ENCODE data around the gene TPRG1.

TPRG1 gene

DNA sequence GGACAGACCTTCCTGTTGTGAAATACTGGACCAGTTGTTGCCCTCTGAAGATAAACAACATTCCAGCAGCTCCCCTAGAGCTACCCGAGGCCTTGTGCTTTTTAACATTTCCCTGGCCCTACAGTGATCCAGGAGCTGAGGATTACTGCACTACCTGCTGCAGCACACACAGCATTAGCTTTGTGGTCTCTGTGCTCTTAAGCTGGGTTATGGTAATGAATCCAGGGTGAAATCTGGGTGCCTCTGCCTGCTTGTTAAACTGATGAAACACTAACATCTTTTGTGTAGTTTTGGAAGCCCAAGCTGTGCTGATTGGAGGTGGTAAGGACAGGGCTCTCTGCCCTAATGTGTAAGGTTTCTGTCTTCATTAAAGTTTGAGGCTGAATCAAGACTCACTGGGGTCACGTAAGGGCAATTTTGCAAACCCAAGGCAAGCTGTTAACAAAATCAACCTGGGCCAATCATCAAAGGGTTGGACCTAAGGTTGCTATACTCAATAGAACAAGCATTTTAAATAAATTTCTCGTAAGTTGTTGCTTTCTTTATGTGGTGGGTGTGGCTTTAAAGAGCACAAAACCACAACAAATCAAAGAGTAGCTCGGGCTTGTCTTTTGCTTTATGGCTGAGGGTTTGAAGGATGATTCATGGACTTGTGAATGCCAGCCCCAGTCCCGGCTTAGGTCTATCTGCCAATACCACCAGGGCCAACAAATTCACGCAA is 183.9 kb downstream of the TPRG1 start:
- DNase-seq (ENCODE audit: low spot score) = no peak

DNA sequence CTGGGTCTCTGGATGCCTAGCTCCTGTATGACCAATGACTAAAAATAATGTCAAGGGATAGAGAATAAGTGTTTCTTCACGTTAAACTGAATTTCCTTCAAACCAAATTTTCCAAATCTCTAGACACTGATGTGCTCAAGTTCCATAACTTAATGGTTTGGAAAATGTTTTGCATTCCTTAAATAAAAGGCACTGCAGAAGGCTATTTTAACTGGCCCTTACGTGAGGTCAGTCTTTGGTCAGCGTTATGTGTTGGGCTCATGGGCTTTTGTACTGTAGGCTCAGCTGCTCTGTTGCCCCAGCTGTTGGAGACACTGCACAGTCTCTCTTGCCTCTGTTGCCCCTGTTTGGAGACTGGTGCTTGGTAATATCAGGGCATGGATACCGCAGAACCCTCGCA is 188.5 kb downstream of the TPRG1 start:
- DNase-seq (ENCODE audit: low spot score) = no peak

DNA sequence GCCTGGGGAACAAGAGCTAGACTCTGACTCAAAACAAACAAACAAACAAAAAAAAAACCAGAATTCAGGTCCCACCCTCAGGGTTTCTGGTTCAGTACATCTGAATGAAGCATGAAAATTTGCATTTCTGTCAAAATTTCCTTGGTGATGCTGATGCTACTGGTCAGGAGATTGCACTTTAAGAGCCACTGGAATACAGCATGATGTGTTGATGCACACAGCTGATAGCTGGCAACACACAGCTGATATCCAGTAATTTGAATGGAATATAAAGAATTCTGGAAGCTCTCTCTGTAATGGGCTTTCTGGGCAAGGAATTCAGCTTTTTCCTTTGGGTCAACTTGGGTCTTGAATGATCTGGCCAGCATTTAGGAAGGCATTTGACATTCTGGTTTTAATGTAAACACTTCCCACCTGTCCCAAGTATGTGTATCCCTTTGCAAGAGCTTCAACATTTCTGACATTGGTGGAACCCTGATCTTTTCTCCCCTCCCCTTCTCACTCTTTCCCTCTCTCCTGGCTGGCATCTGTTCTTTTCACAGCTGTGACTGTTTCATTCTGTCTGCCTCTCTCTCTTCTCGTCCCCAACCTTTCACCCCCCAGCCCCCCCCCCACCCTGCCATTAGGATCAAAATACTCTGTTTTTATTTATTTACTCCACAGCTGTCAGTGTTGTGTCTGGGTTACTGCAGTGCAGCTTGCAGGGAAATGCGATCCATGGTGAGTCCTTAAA is 189.5 kb downstream of the TPRG1 start:
- DNase-seq (ENCODE audit: low spot score) = no peak

DNA sequence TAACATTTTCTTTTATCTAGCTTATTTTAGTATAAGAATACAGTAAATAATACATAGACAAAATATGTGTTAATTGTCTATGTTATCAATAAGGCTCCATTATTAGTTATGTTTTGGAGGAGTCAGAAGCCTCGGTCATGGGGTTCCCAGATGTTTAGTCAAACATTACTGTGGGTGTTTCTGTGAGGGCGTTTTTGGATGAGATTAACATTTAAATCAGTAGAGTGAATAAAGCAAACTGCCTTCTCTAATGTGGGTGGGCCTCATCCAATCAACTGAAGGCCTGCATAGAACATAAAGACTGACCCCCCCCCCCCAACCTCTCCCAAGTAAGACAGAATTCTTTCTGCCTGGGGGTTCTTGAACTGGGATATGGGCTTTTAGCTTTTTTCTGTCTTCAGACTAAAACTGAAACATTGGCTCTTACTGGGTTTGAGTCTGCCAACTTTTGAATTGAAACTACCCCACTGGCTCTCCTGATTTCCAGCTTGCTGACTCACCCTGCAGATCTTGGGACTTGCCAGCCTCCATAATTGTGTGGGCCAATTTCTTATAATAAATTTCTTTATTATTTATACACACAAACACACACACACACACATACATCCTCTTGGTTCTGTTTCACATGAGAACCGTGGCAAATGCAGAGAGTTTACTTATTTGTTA is 192.0 kb downstream of the TPRG1 start:
- DNase-seq (ENCODE audit: low spot score) = no peak

DNA sequence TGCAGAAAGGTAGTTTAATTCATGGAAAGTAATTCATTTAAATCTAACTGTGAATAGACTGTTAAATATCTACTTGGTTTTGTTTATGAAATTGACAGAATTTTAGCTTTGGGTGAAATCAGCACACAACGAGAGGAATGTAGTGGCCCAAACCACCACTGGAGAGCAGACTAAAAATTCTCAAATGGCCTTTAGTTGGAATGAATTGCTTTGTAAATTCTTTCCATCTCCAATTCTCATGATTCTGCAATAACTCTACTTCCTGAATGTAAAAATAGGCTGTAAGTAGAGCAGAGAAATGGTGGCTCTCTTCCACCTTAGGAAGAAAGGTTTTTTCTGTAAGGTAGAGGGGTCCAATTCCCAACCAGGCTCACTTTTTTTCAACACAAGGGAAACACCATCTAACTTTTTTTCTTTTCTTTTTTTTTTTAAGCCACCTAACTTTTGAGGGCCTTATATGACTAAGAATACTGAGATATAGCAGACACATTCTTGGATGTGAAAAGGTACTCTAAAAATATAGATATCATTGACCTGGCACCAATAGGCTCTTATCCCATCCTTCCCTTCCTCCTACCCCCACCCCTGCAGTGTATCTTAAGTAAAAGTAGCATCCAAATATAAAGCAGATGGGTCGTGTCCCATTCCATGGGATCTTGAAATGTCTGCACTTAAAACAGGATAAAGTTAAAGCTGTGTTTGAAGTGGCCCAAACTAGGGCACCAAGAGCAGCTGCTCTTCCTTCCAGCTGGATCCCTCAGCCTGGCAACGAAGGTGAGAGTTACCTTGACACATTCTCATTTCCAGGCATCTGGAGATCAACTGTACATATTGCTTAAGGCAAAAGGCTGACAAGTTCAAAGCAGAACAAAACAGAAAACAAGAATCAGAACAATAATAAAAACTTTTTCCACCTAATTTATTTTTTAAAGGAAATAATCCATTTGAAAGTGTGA is 194.1 kb downstream of the TPRG1 start:
- DNase-seq (ENCODE audit: low spot score) = no peak

DNA sequence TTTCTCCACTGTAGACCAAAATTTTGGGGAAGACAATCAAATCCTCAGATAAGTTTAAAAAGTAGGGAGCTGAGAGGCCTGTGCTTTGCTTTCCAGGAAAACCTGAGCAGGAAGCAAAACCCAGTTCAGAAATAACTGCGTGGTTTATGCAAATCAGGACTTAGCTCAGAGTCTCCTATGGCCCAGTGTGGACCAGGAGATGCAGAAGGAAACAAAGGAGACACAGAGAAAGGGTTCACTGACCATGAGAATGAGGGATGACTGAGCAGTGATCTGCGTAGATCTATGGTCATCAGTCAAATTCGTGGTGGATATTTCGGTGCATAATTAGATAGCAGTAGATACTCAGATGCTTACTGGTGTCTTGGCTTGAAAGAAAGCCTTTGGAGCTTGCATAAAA is 196.6 kb downstream of the TPRG1 start:
- no peak for DNase-seq (ENCODE audit: low spot score)

DNA sequence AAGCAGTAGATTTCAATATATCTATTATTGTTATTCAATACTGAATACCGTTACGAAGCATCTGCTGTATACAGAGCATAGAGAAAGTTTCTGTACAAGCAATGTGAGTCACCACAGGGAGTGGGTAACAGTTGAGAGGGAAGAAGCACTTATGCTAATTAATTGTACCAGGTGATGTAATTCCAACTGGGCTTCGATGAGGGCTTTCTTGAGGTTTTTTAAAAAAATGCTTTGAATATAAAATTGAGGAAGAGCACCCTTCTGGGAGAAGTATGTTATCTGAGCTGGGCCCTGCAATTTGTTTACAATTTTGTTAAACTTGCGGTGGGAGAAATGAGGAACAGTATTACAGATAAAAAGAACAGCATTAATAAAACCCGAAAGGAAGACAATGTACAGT is 197.9 kb downstream of the TPRG1 start:
- DNase-seq (ENCODE audit: low spot score) = no peak

DNA sequence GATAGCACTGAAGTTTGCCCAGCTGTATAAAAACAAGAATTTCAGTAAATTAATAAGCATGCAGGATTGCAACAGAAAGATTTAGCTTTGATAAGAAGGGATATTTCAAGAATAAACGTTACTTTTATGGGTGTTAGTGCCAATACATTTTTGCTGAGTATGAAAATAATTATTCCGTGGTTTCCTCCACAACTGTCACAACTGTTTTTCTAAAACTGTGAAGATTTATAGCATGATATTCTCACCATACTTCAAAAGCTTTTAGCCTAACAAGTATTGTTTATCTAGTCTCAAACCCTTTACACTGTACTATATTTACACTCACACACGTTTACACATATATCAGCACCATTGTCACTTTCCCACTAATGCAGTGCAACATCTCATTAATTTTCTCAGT is 200.5 kb downstream of the TPRG1 start:
- DNase-seq (ENCODE audit: low spot score) = no peak
